PC-9 (cell line): Measurements from ENCODE around the gene DGKD. TPM values are rescaled to one million over a fixed set of nuclear protein-coding genes. Genes with fewer than 3 reads are reported as not detected.

ENCODE experiments used
- BruUV-seq: library from RNA; stranded (reverse); fragments of 400-500 nt; replicated peaks from 2 replicates; lab custom pipeline; 2021; lab: Mats Ljungman, UMichigan
- CTCF ChIA-PET: fragments of 300-600 bp; sonication (Branson Sonifier 250); formaldehyde crosslinking; loops from one replicate; lab custom pipeline; 2022; ENCODE audit warnings: antibody characterized with exemption; lab: Charles Lee
- POLR2A ChIA-PET: fragments of 300-600 bp; sonication (Branson Sonifier 250); formaldehyde crosslinking; loops from one replicate; lab custom pipeline; 2022; ENCODE audit warnings: antibody characterized with exemption; ENCODE audit not compliant: unreplicated experiment; lab: Charles Lee
- DNase-seq, 2 experiments: peaks; one replicate each; pipeline versions ENCODE4 v3.0.0 to v3.0.0-alpha.2; 2015 to 2022; ENCODE audit warnings: mixed read lengths in 1 of 2
- H2AFZ ChIP-seq: fragments of 200-600 bp; sonication (generic); 2 replicates; pipeline ENCODE4 v1.8.1; 2017; ENCODE audit warnings: antibody characterized with exemption
- H3F3A ChIP-seq: fragments of 200-600 bp; sonication (generic); 2 replicates; pipeline ENCODE4 v1.8.1; 2017; ENCODE audit warnings: antibody characterized with exemption, mild to moderate bottlenecking, low read depth; ENCODE audit not compliant: insufficient read depth
- H3K27ac ChIP-seq: fragments of 200-600 bp; sonication (generic); 2 replicates; pipeline ENCODE4 v1.6.1; 2016; ENCODE audit warnings: mixed run types
- H3K27me3 ChIP-seq: fragments of 200-600 bp; sonication (generic); 2 replicates; pipeline ENCODE4 v1.6.1; 2016; ENCODE audit warnings: low read depth, mixed run types; ENCODE audit not compliant: insufficient read depth
- H3K36me3 ChIP-seq: fragments of 200-600 bp; sonication (generic); 2 replicates; pipeline ENCODE4 v1.6.1; 2016; ENCODE audit warnings: low read depth, mixed run types
- H3K4me1 ChIP-seq: fragments of 200-600 bp; sonication (generic); replicated peaks from 2 replicates; pipeline ENCODE4 v1.6.1; 2016; ENCODE audit warnings: mixed run types; ENCODE audit not compliant: insufficient read depth
- H3K4me2 ChIP-seq: fragments of 200-600 bp; sonication (generic); 2 replicates; pipeline ENCODE4 v1.6.1; 2017; ENCODE audit warnings: mixed run types
- H3K4me3 ChIP-seq: fragments of 200-600 bp; sonication (generic); 2 replicates; pipeline ENCODE4 v1.6.1; 2016; ENCODE audit warnings: mixed run types
- H3K79me2 ChIP-seq: fragments of 200-600 bp; sonication (generic); 2 replicates; pipeline ENCODE4 v1.6.1; 2017; ENCODE audit warnings: low read depth, mixed run types
- H3K9me2 ChIP-seq: fragments of 200-600 bp; sonication (generic); 2 replicates; pipeline ENCODE4 v1.8.1; 2017; ENCODE audit warnings: mild to moderate bottlenecking; ENCODE audit not compliant: insufficient read depth
- H3K9me3 ChIP-seq: fragments of 200-600 bp; sonication (generic); 2 replicates; pipeline ENCODE4 v1.8.1; 2016; ENCODE audit warnings: low read depth; ENCODE audit not compliant: insufficient read depth
- H4K20me1 ChIP-seq: fragments of 200-600 bp; sonication (generic); 2 replicates; pipeline ENCODE4 v1.8.1; 2017; ENCODE audit not compliant: insufficient read depth
- EZH2 ChIP-seq: fragments of 200-600 bp; sonication (generic); IDR thresholded peaks from 2 replicates; pipeline ENCODE4 v1.8.0; 2017; ENCODE audit warnings: antibody characterized with exemption, low read depth
- intact Hi-C: fragments of 100-400 bp; cut with micrococcal nuclease; formaldehyde crosslinking; loops from one replicate; pipeline ENCODE4 v1.10.0; 2022; ENCODE audit not compliant: unreplicated experiment
- total RNA-seq: library from RNA; stranded (reverse); gene quantifications from 2 replicates; pipeline ENCODE4 v1.2.3, GENCODE V29; 2021
- TF ChIP-seq, protein P1 (sequence below): fragments of 200-600 bp; sonication (generic); conservative IDR thresholded peaks from 2 replicates; pipeline ENCODE4 v1.6.1; 2017; ENCODE audit warnings: mixed run types, antibody characterized with exemption, mild to moderate bottlenecking, moderate library complexity

Gene DGKD
- total RNA-seq, 1 experiment from 2014 or later, result 59.5 TPM

DNA sequence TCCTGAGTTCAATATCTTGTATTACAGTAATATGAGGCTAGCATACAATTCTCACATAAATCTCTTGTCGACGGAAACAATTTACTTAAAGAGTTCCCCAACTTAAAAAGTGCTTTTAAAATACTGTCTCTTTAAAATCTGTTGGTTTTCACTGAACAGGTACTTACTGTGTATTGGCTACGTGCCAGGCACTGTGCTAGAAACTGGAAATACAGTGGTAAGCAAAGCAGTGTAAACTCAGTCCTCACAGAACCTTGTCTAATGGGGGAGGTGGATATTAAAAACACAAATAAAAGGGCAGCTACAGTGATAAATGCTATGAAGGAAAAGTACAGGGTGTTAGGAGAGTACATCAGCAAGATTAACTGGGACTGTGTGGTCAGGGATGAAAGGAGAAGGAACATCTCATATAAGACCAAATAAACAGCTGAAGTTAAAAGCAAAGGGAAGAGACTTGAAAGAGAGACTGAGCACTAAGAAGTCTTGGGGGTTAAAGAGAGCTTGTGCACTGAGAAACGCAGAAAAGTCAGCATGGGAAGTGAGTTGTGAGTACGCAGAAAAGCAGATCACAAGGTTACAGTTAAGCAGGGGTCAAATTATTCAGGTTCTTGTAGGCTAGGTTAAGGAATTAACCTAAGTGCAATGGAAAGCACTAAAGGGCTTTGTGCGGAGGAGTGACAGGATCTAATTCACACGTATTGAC lies 159.8 kb downstream of the DGKD start:
- Histone ChIP-seq H2AFZ (no peak overlapping the region), H3K27me3 (no peaks in the 10 kb centered on the region), H3F3A (no peaks in the 10 kb centered on the region), H3K27ac (no peak overlapping the region), H3K4me1 (no peaks in the 10 kb centered on the region), H3K36me3 (peaks cover 6% of the 10 kb centered on the region; the same call in 1 of the 2 replicates), H3K4me2 (no peak overlapping the region), H4K20me1 (no peaks in the 10 kb centered on the region), H3K9me3 (no peaks in the 10 kb centered on the region), H3K4me3 (no peak overlapping the region), H3K79me2 (no peaks in the 10 kb centered on the region), H3K9me2 (no peaks in the 10 kb centered on the region)
- ChIA-PET CTCF (interaction anchor here (0.6 kb wide), 1 partner anchor 190 kb away, joined by 4 read pairs; no protein-coding TSS in a partner anchor), POLR2A (no interaction called here)
- intact Hi-C loops, result no loop called here
- DNase-seq, result no peak
- no peak for TF ChIP-seq EZH2
- TF ChIP-seq, protein P1, sequence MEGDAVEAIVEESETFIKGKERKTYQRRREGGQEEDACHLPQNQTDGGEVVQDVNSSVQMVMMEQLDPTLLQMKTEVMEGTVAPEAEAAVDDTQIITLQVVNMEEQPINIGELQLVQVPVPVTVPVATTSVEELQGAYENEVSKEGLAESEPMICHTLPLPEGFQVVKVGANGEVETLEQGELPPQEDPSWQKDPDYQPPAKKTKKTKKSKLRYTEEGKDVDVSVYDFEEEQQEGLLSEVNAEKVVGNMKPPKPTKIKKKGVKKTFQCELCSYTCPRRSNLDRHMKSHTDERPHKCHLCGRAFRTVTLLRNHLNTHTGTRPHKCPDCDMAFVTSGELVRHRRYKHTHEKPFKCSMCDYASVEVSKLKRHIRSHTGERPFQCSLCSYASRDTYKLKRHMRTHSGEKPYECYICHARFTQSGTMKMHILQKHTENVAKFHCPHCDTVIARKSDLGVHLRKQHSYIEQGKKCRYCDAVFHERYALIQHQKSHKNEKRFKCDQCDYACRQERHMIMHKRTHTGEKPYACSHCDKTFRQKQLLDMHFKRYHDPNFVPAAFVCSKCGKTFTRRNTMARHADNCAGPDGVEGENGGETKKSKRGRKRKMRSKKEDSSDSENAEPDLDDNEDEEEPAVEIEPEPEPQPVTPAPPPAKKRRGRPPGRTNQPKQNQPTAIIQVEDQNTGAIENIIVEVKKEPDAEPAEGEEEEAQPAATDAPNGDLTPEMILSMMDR, result no peak
- BruUV-seq, result no TSS peak

DNA sequence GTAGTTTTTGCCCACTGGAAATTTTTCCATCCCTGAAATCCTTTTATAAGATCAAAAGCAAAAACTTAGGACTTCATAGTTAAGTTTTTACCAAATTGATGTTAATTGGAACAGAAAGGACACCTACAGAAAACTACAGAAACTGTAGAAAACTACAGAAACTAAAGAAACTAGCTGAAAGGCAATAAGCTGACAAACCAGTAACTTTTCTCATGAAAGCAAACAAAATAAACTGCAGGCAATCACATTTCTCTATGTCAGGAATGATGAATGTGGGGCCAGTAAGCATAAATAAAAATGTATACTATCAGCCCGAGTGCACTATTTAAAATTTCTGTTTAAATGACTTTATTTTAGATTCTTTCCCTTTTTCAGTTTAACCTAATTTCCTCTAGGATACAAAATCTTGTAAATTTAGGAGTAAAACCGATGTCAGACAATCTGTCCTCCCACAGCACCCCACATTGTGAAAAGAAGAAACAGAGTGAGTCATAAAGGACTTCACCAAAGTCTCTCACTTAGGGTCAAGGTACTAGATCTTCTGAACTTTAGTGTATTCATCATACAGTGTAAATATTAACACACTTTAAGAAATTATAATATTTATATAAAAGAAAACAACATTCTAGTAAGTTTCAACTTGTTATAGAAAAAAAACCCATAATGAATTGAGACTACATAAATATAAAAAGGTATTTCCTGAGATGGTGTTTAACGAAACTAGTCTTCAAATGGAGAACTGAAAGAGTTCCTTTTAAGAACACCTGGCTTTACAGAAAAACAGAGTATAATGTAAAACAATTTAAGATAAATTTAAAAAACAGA lies 165.7 kb downstream of the DGKD start:
- CTCF ChIA-PET, result no interaction called here
- peaks cover 38% of the 10 kb centered on the region for H3K36me3 ChIP-seq

More for the DNA sequence above, 165.7 kb downstream of the DGKD start:
- no peaks in the 10 kb centered on the region for H3K9me2 ChIP-seq
- no peak overlapping the region for H3K4me3 ChIP-seq
- POLR2A ChIA-PET, result no interaction called here
- no peaks in the 10 kb centered on the region for H3K27me3 ChIP-seq
- no peak overlapping the region for H2AFZ ChIP-seq
- H3K4me2 ChIP-seq, result no peak overlapping the region
- BruUV-seq, result no TSS peak
- H3K9me3 ChIP-seq, result no peaks in the 10 kb centered on the region
- DNase-seq, result no peak
- intact Hi-C loops, result no loop called here
- H4K20me1 ChIP-seq, result no peaks in the 10 kb centered on the region
- H3K4me1 ChIP-seq, result no peaks in the 10 kb centered on the region
- no peaks in the 10 kb centered on the region; the same call in 1 of the 2 replicates for H3F3A ChIP-seq
- TF ChIP-seq, protein P1, result no peak
- no peak for TF ChIP-seq EZH2
- no peak overlapping the region for H3K27ac ChIP-seq
- no peaks in the 10 kb centered on the region for H3K79me2 ChIP-seq

Other genes starting within 250 kb of the DGKD start
- 55.7 and 63.9 TPM in 2 replicates for gene ATG16L1, start 102.8 kb upstream of the DGKD start, total RNA-seq
- gene SAG, start 46.7 kb upstream of the DGKD start, total RNA-seq, result not detected in 2 replicates
- gene USP40, start 212.3 kb downstream of the DGKD start, total RNA-seq, result 116 and 127 TPM in 2 replicates